Kidney (tissue), 14 donors: ENCODE measurements around the gene SLC25A12. TPM values are rescaled to one million over a fixed set of nuclear protein-coding genes. Genes with fewer than 3 reads are reported as not detected.
A peak's percentile ranks its signal among the peaks of the same experiment; 100 is the strongest.

Experiments
- DNase-seq, 5 donors: peaks; one replicate each; pipeline ENCODE4 v3.0.0-alpha.2; 2013 to 2020
- FAIRE-seq: peaks from 2 replicates; lab custom pipeline; 2012; peaks lifted over from hg19 to GRCh38; lab: Jason Lieb, UNC
- H3K27ac ChIP-seq, 2 donors: one replicate each; pipeline ENCODE4 v1.7.0; 2013; ENCODE audit warnings: low read depth in 2 of 2, low read length in 2 of 2, inconsistent platforms in 1 of 2
- H3K27me3 ChIP-seq: one replicate; pipeline ENCODE4 v1.7.1; 2013; ENCODE audit warnings: low read length, inconsistent platforms; ENCODE audit not compliant: control insufficient read depth, insufficient read depth
- H3K36me3 ChIP-seq, 3 donors: one replicate each; pipeline versions ENCODE4 v1.7.0 to v1.7.1; 2013; ENCODE audit warnings: low read length in 3 of 3, control low read depth in 1 of 3, inconsistent platforms in 1 of 3; ENCODE audit not compliant: insufficient read depth in 3 of 3, control insufficient read depth in 2 of 3
- H3K4me1 ChIP-seq, 3 donors: one replicate each; pipeline versions ENCODE4 v1.7.0 to v1.7.1; 2013; ENCODE audit warnings: low read length in 3 of 3, inconsistent platforms in 1 of 3, low read depth in 1 of 3; ENCODE audit not compliant: control insufficient read depth in 2 of 3, insufficient read depth in 2 of 3
- H3K4me3 ChIP-seq, 3 donors: one replicate each; pipeline versions ENCODE4 v1.7.0 to v1.8.1; 2013; ENCODE audit warnings: low read length in 3 of 3, control low read depth in 1 of 3, inconsistent platforms in 1 of 3
- H3K9ac ChIP-seq, 3 donors: one replicate each; pipeline versions ENCODE4 v1.7.0 to v1.7.1; 2013; ENCODE audit warnings: low read length in 3 of 3, control low read depth in 1 of 3, inconsistent platforms in 1 of 3
- H3K9me3 ChIP-seq, 3 donors: one replicate each; pipeline versions ENCODE4 v1.7.0 to v1.7.1; 2013; ENCODE audit warnings: low read length in 3 of 3, control low read depth in 1 of 3, inconsistent platforms in 1 of 3; ENCODE audit not compliant: control insufficient read depth in 2 of 3, insufficient read depth in 1 of 3
- CTCF ChIP-seq: IDR thresholded peaks from 3 replicates; pipeline ENCODE4 v1.5.1; 2012; ENCODE audit warnings: mild to moderate bottlenecking, moderate library complexity, borderline replicate concordance; ENCODE audit not compliant: insufficient read depth; ENCODE audit errors: extremely low read depth
- intact Hi-C: fragments of 100-400 bp; cut with DNase I; formaldehyde crosslinking; loops from one replicate; pipeline ENCODE4 v1.11.1; 2022
- polyA plus RNA-seq: library from polyadenylated mRNA; stranded (reverse); fragments of 350-450 nt; fragmentation: Illumina TruSeq; extraction: RNeasy Lipid Tissue Mini Kit (QIAGEN cat#74804); gene quantifications from one replicate; pipeline ENCODE4 v1.2.3, GENCODE V29; 2014; ENCODE audit warnings: low read depth, low replicate concordance; ENCODE audit not compliant: insufficient read depth
- total RNA-seq: library from RNA; stranded (reverse); fragmentation: NEBNext Ultra II Directional; extraction: Animal tissue kit (Norgen Biotek cat#: 25700); gene quantifications from one replicate; pipeline ENCODE4 v1.2.1, GENCODE V29; 2021
- donor health status: control.
- donor health status: control.
- donor health status: control.
- donor health status: control.
- donor health status: control.
- donor health status: DM: yes; HTN: yes; CAD: no.
- donor health status: Normal renal cell carcinoma (clear cell type).

SLC25A12 gene
- total and polyA plus RNA-seq, 2 donors from 2014 or later, result 21.8 to 24.8 TPM

- intact Hi-C loops, result no loop called here
- no peaks in the 10 kb centered on the region for H3K9me3 ChIP-seq
- DNase-seq (no peak), FAIRE-seq (no peak)
- H3K4me3 ChIP-seq, result no peak overlapping the region
- H3K9ac ChIP-seq, result no peak overlapping the region
- H3K27ac ChIP-seq, result no peak overlapping the region
- no peaks in the 10 kb centered on the region for H3K4me1 ChIP-seq
- no peak for TF ChIP-seq CTCF
- peaks cover 0 to 4% (median 0%) of the 10 kb centered on the region in 3 donors for H3K36me3 ChIP-seq
- no peaks in the 10 kb centered on the region for H3K27me3 ChIP-seq
Measured at GRCh38 chr2:171814174-171814573, 79.9 kb downstream of the SLC25A12 start.

GRCh38 chr2:171813729-171814128 lies 80.3 kb downstream of the SLC25A12 start:
- intact Hi-C loops, result no loop called here
- Histone ChIP-seq H3K27me3 (no peaks in the 10 kb centered on the region), H3K27ac (no peak overlapping the region), H3K9me3 (no peaks in the 10 kb centered on the region), H3K4me3 (no peak overlapping the region), H3K36me3 (peaks cover 0 to 4% (median 0%) of the 10 kb centered on the region in 3 donors), H3K4me1 (no peaks in the 10 kb centered on the region), H3K9ac (no peak overlapping the region)
- peak; percentile 51 for FAIRE-seq
- no peak for DNase-seq
- no peak for TF ChIP-seq CTCF

- TF ChIP-seq CTCF, result no peak
- no peak for DNase-seq
- Histone ChIP-seq H3K36me3 (peaks cover 0 to 4% (median 0%) of the 10 kb centered on the region in 3 donors), H3K9ac (no peak overlapping the region), H3K27ac (no peak overlapping the region), H3K9me3 (no peaks in the 10 kb centered on the region), H3K27me3 (no peaks in the 10 kb centered on the region), H3K4me1 (no peaks in the 10 kb centered on the region), H3K4me3 (no peak overlapping the region)
- intact Hi-C loops, result no loop called here
- no peak for FAIRE-seq
Measured at GRCh38 chr2:171813126-171813525, 80.9 kb downstream of the SLC25A12 start.

GRCh38 chr2:171811245-171811628 lies 82.8 kb downstream of the SLC25A12 start:
- intact Hi-C loops, result no loop called here
- no peak overlapping the region for H3K4me3 ChIP-seq
- no peaks in the 10 kb centered on the region for H3K27me3 ChIP-seq
- H3K4me1 ChIP-seq, result no peaks in the 10 kb centered on the region
- H3K9me3 ChIP-seq, result no peaks in the 10 kb centered on the region
- H3K27ac ChIP-seq, result no peak overlapping the region
- H3K9ac ChIP-seq, result no peak overlapping the region
- peak in 2 of 5 donors; percentile 28 to 45 for DNase-seq
- TF ChIP-seq CTCF, result peak; percentile 31
- H3K36me3 ChIP-seq, result peaks cover 0 to 4% (median 0%) of the 10 kb centered on the region in 3 donors
- FAIRE-seq, result no peak
